H1 (cell line): ENCODE measurements around the gene REG1B. TPM values are rescaled to one million over a fixed set of nuclear protein-coding genes. Genes with fewer than 3 reads are reported as not detected.

Experiments used
- CTCF ChIA-PET: fragments of 300-600 bp; sonication (Branson Sonifier 250); formaldehyde crosslinking; loops from one replicate; lab custom pipeline; 2021; ENCODE audit not compliant: partially characterized antibody; lab: Charles Lee
- POLR2A ChIA-PET: fragments of 300-600 bp; sonication (Branson Sonifier 250); formaldehyde crosslinking; loops from one replicate; lab custom pipeline; 2021; ENCODE audit warnings: inconsistent platforms; ENCODE audit not compliant: partially characterized antibody; lab: Charles Lee
- DNase-seq, 2 experiments: peaks; one replicate each; pipeline versions ENCODE4 v3.0.0 to v3.0.0-alpha.2; 2010 to 2022; ENCODE audit warnings: low spot score in 2 of 2, low read depth in 1 of 2, mixed read lengths in 1 of 2
- FAIRE-seq: peaks from 2 replicates; lab custom pipeline; 2011; peaks lifted over from hg19 to GRCh38; lab: Jason Lieb, UNC
- H2AFZ ChIP-seq: 2 replicates; pipeline ENCODE4 v1.8.1; 2012; ENCODE audit warnings: low read length, inconsistent platforms
- H2AK5ac ChIP-seq: 2 replicates; pipeline ENCODE4 v1.6.1; 2013; ENCODE audit warnings: low read depth, low read length
- H2BK120ac ChIP-seq: replicated peaks from 2 replicates; pipeline ENCODE3; 2013; ENCODE audit warnings: low read depth, low read length, inconsistent platforms
- H2BK12ac ChIP-seq: 2 replicates; pipeline ENCODE4 v1.6.1; 2013; ENCODE audit warnings: low read depth, low read length
- H2BK15ac ChIP-seq: 2 replicates; pipeline ENCODE4 v1.6.1; 2013; ENCODE audit warnings: low read length
- H2BK20ac ChIP-seq: 2 replicates; pipeline ENCODE4 v1.6.1; 2013; ENCODE audit warnings: low read length
- H2BK5ac ChIP-seq: 2 replicates; pipeline ENCODE4 v1.6.1; 2013; ENCODE audit warnings: low read depth, low read length
- H3K14ac ChIP-seq: 2 replicates; pipeline ENCODE4 v1.6.1; 2013; ENCODE audit warnings: inconsistent platforms; ENCODE audit not compliant: insufficient read length
- H3K18ac ChIP-seq: 2 replicates; pipeline ENCODE4 v1.6.1; 2013; ENCODE audit warnings: low read length; ENCODE audit errors: extremely low read depth
- H3K23ac ChIP-seq: 2 replicates; pipeline ENCODE4 v1.6.1; 2013; ENCODE audit warnings: inconsistent platforms; ENCODE audit not compliant: insufficient read length
- H3K23me2 ChIP-seq: 2 replicates; pipeline ENCODE4 v1.6.1; 2013; ENCODE audit warnings: low read depth, low read length
- H3K27ac ChIP-seq: 2 replicates; pipeline ENCODE4 v1.6.1; 2011; ENCODE audit warnings: low read depth, low read length, inconsistent platforms
- H3K27me3 ChIP-seq, 4 experiments: replicated peaks in 1 of 4; 1 replicate in 1 of 4; 2 replicates in 3 of 4; pipeline versions ENCODE4 v1.6.1 to v1.8.1; 2011 to 2013; ENCODE audit warnings: low read length in 3 of 4, mild to moderate bottlenecking in 3 of 4, inconsistent platforms in 2 of 4, mixed read lengths in 2 of 4, moderate library complexity in 1 of 4; ENCODE audit not compliant: control insufficient read depth in 3 of 4, insufficient read depth in 3 of 4; ENCODE audit errors: extremely low read depth in 1 of 4
- H3K36me3 ChIP-seq, 4 experiments: 2 replicates each; pipeline versions ENCODE4 v1.6.1 to v1.8.1; 2011 to 2013; ENCODE audit warnings: mild to moderate bottlenecking in 4 of 4, low read length in 3 of 4, moderate library complexity in 2 of 4, control low read depth in 1 of 4, inconsistent platforms in 1 of 4; ENCODE audit not compliant: insufficient read depth in 4 of 4, control insufficient read depth in 2 of 4
- H3K4ac ChIP-seq: replicated peaks from 2 replicates; pipeline ENCODE3; 2013; ENCODE audit warnings: low read length, low read depth, mixed read lengths, inconsistent platforms; ENCODE audit not compliant: insufficient read length
- H3K4me1 ChIP-seq, 4 experiments: replicated peaks in 1 of 4; 1 replicate in 1 of 4; 2 replicates in 3 of 4; pipeline versions ENCODE4 v1.6.1 to v1.8.1; 2011 to 2013; ENCODE audit warnings: low read length in 3 of 4, inconsistent platforms in 2 of 4, mixed read lengths in 1 of 4; ENCODE audit not compliant: insufficient read depth in 4 of 4, control insufficient read depth in 3 of 4
- H3K4me2 ChIP-seq, 2 experiments: 2 replicates each; pipeline versions ENCODE4 v1.6.1 to v1.8.1; 2011 to 2013; ENCODE audit warnings: low read depth in 2 of 2, low read length in 2 of 2, control low read depth in 1 of 2, inconsistent platforms in 1 of 2, mild to moderate bottlenecking in 1 of 2; ENCODE audit not compliant: insufficient read depth in 1 of 2
- H3K4me3 ChIP-seq, 4 experiments: fragments of 200-600, 300-600 bp in 1 of 4; sonication (generic), shearing (Covaris generic), sonication (Bioruptor Twin) in 1 of 4; 2 replicates each; pipeline versions ENCODE4 v1.5.1 to v1.8.1; 2011 to 2016; ENCODE audit warnings: low read length in 4 of 4, low read depth in 3 of 4, control low read depth in 2 of 4, inconsistent platforms in 2 of 4, mild to moderate bottlenecking in 2 of 4, mixed read lengths in 1 of 4, moderate library complexity in 1 of 4; ENCODE audit not compliant: insufficient read depth in 2 of 4; ENCODE audit errors: extremely low read depth in 1 of 4
- H3K56ac ChIP-seq: replicated peaks from 2 replicates; pipeline ENCODE3; 2013; ENCODE audit warnings: low read depth, mild to moderate bottlenecking, mixed read lengths, low read length, inconsistent platforms; ENCODE audit not compliant: insufficient read length
- H3K79me1 ChIP-seq: 2 replicates; pipeline ENCODE4 v1.6.1; 2013; ENCODE audit warnings: low read depth, low read length, control low read depth
- H3K79me2 ChIP-seq, 2 experiments: 2 replicates each; pipeline versions ENCODE4 v1.6.1 to v1.8.1; 2012 to 2013; ENCODE audit warnings: low read length in 2 of 2, mild to moderate bottlenecking in 2 of 2, inconsistent platforms in 1 of 2; ENCODE audit not compliant: insufficient read depth in 2 of 2, control insufficient read depth in 1 of 2
- H3K9ac ChIP-seq, 4 experiments: replicated peaks in 1 of 4; 1 replicate in 1 of 4; 2 replicates in 3 of 4; pipeline versions ENCODE4 v1.6.1 to v1.8.1; 2011 to 2013; ENCODE audit warnings: low read depth in 3 of 4, low read length in 3 of 4, control low read depth in 2 of 4, mild to moderate bottlenecking in 2 of 4, moderate library complexity in 2 of 4, inconsistent platforms in 1 of 4; ENCODE audit errors: extremely low read depth in 1 of 4
- H3K9me3 ChIP-seq, 2 experiments: 2 replicates each; pipeline versions ENCODE4 v1.6.1 to v1.8.1; 2012 to 2013; ENCODE audit warnings: mild to moderate bottlenecking in 2 of 2, moderate library complexity in 2 of 2, control low read depth in 1 of 2, inconsistent platforms in 1 of 2, low read depth in 1 of 2, low read length in 1 of 2, mixed read lengths in 1 of 2; ENCODE audit not compliant: insufficient read depth in 2 of 2
- H4K20me1 ChIP-seq, 2 experiments: replicated peaks in 1 of 2; 2 replicates each; pipeline versions ENCODE3 to v1.8.1; 2011 to 2013; ENCODE audit warnings: inconsistent platforms in 2 of 2, low read length in 2 of 2, mild to moderate bottlenecking in 1 of 2; ENCODE audit not compliant: insufficient read depth in 2 of 2, control insufficient read depth in 1 of 2
- H4K5ac ChIP-seq: 2 replicates; pipeline ENCODE4 v1.6.1; 2013; ENCODE audit warnings: low read length, low read depth, mixed read lengths, inconsistent platforms; ENCODE audit not compliant: insufficient read length
- H4K8ac ChIP-seq: 2 replicates; pipeline ENCODE4 v1.8.0; 2013; ENCODE audit warnings: mild to moderate bottlenecking, moderate library complexity, low read length, inconsistent platforms; ENCODE audit not compliant: insufficient read depth; ENCODE audit errors: extremely low read depth
- H4K91ac ChIP-seq: replicated peaks from 2 replicates; pipeline ENCODE3; 2013; ENCODE audit warnings: low read length, mixed read lengths, inconsistent platforms; ENCODE audit not compliant: insufficient read length
- ATF3 ChIP-seq: IDR thresholded peaks from 2 replicates; pipeline ENCODE4 v1.6.1; 2011; ENCODE audit warnings: low read depth, mild to moderate bottlenecking, low read length; ENCODE audit not compliant: insufficient read depth
- BCL11A ChIP-seq, 2 experiments: IDR thresholded peaks; one replicate each; pipeline ENCODE4 v1.6.1; 2011; ENCODE audit warnings: low read depth in 2 of 2, low read length in 2 of 2, mild to moderate bottlenecking in 2 of 2
- CBX8 ChIP-seq: fragments of 300-800, 300-1000 bp; sonication (generic); IDR thresholded peaks from 2 replicates; pipeline ENCODE4 v1.7.1; 2016; ENCODE audit warnings: low read depth, low read length, borderline replicate concordance
- CREB1 ChIP-seq: IDR thresholded peaks from 2 replicates; pipeline ENCODE4 v1.6.1; 2012; ENCODE audit warnings: inconsistent platforms
- CTCF ChIP-seq, 3 experiments: IDR thresholded peaks; 1 replicate in 2 of 3; 2 replicates in 1 of 3; pipeline versions ENCODE4 v1.5.1 to v1.6.1; 2011; ENCODE audit warnings: low read length in 3 of 3, mild to moderate bottlenecking in 3 of 3, inconsistent platforms in 2 of 3, low read depth in 1 of 3, moderate library complexity in 1 of 3; ENCODE audit not compliant: insufficient read depth in 1 of 3; ENCODE audit errors: control extremely low read depth in 1 of 3
- JUND ChIP-seq: IDR thresholded peaks from 2 replicates; pipeline ENCODE4 v1.6.1; 2011; ENCODE audit warnings: mild to moderate bottlenecking, improper control_type of control experiment, low read length
- PHF8 ChIP-seq: fragments of 200-600 bp; sonication (generic); conservative IDR thresholded peaks from 2 replicates; pipeline ENCODE4 v1.7.1; 2012; ENCODE audit warnings: low read depth, mild to moderate bottlenecking, inconsistent platforms, low read length, moderate library complexity
- RFX5 ChIP-seq: IDR thresholded peaks from 2 replicates; pipeline ENCODE4 v1.6.1; 2011; ENCODE audit warnings: low read depth, low read length, improper control_type of control experiment, borderline replicate concordance
- RXRA ChIP-seq: IDR thresholded peaks from 2 replicates; pipeline ENCODE4 v1.6.1; 2011; ENCODE audit warnings: low read depth, mild to moderate bottlenecking, low read length, moderate library complexity; ENCODE audit not compliant: insufficient read depth
- SUZ12 ChIP-seq: fragments of 200-600 bp; sonication (generic); IDR thresholded peaks from 2 replicates; pipeline ENCODE4 v1.6.1; 2012; ENCODE audit warnings: mild to moderate bottlenecking, inconsistent platforms, low read length, moderate library complexity, mixed read lengths
- WGBS, 2 experiments: shearing (Covaris generic) in 1 of 2; methylation state at CpG; one replicate each; pipeline versions ENCODE4 v1.1.6 to v1.1.7; 2013 to 2015; ENCODE audit warnings: low lambda C conversion rate in 2 of 2, mixed read lengths in 2 of 2, inconsistent platforms in 1 of 2, low coverage in 1 of 2, missing lambda C conversion rate in 1 of 2; ENCODE audit not compliant: insufficient replicate concordance in 2 of 2, insufficient coverage in 1 of 2, insufficient read length in 1 of 2; ENCODE audit errors: extremely low coverage in 1 of 2, missing lambda C conversion rate in 1 of 2; 5-methylcytosine and 5-hydroxymethylcytosine counted together
- polyA plus RNA-seq, 7 experiments: library from polyadenylated mRNA; depleted of rRNA in 3 of 7; stranded (reverse) in 5 of 7; unstranded in 2 of 7; fragments of >200 nt in 5 of 7; fragments of 200-250 nt in 2 of 7; gene quantifications; 1 replicate in 5 of 7; 2 replicates in 1 of 7; 4 replicates in 1 of 7; pipeline versions ENCODE4 v1.2.1 to v1.2.3, GENCODE V29; 2011 to 2013; ENCODE audit warnings: missing spikeins in 2 of 7, mixed read lengths in 2 of 7
- total RNA-seq: library from RNA; stranded (reverse); fragmentation: NEBNext Ultra II Directional; extraction: Animal tissue kit (Norgen Biotek cat#: 25700); gene quantifications from 2 replicates; pipeline ENCODE4 v1.2.1, GENCODE V29; 2021

REG1B gene
- total and polyA plus RNA-seq, 2 of the 8 experiments (the other 6 are each of a cell fraction or from before 2014, with no cell fraction given): not detected

GRCh38 chr2:79131687-79132086 lies 43.9 kb upstream of the REG1B start:
- Histone ChIP-seq H2BK5ac (no peak overlapping the region), H3K27ac (no peak overlapping the region), H2BK15ac (no peak overlapping the region), H2BK20ac (no peak overlapping the region), H4K20me1 (no peaks in the 10 kb centered on the region), H3K79me1 (no peaks in the 10 kb centered on the region), H4K91ac (no peak overlapping the region), H3K18ac (no peak overlapping the region), H4K5ac (no peak overlapping the region), H3K4ac (no peak overlapping the region), H3K23me2 (no peaks in the 10 kb centered on the region), H3K23ac (no peak overlapping the region), H2AFZ (no peak overlapping the region), H3K79me2 (no peaks in the 10 kb centered on the region), H3K36me3 (no peaks in the 10 kb centered on the region), H2AK5ac (no peak overlapping the region), H3K4me3 (no peak overlapping the region), H3K14ac (no peak overlapping the region), H3K56ac (no peak overlapping the region), H3K27me3 (no peaks in the 10 kb centered on the region), H2BK120ac (no peak overlapping the region), H3K9me3 (no peaks in the 10 kb centered on the region), H3K9ac (no peak overlapping the region), H3K4me1 (no peaks in the 10 kb centered on the region), H4K8ac (no peak overlapping the region), H2BK12ac (no peak overlapping the region), H3K4me2 (no peak overlapping the region)
- POLR2A ChIA-PET: no interaction called here
- DNase-seq (no peak), FAIRE-seq (no peak)
- TF ChIP-seq ATF3: no peak
- no peak for TF ChIP-seq CBX8
- TF ChIP-seq SUZ12: no peak
- TF ChIP-seq CREB1: no peak
- no peak for TF ChIP-seq JUND
- no peak for TF ChIP-seq BCL11A (IDR thresholded peaks at IDR 0.05; ENCODE audit: low read depth in 2 of 2, low read length in 2 of 2)
- no peak for TF ChIP-seq RXRA
- TF ChIP-seq RFX5: no peak
- TF ChIP-seq CTCF (IDR thresholded peaks at IDR 0.05; ENCODE audit: control extremely low read depth in 1 of 3, insufficient read depth in 1 of 3, low read depth in 1 of 3, low read length in 3 of 3): no peak
- TF ChIP-seq PHF8: no peak
- WGBS, 2 experiments: 90% methylated on average over 4 of the region's 4 CpGs; no CpG with 5 or more reads in 1 of the 2 experiments
- CTCF ChIA-PET: no interaction called here
